ENCODE results near the gene KL. TPM values are rescaled to one million over a fixed set of nuclear protein-coding genes. Genes with fewer than 3 reads are reported as not detected.

Gene KL
- total RNA-seq, 1 experiment from 2014 or later, result not detected

GRCh38 chr13:33110713-33111413 is 94.6 kb downstream of the KL start (continued):
- TF ChIP-seq NFE2L1 (CRISPR knock-in tag; IDR thresholded peaks at IDR 0.05), result no peak
- TF ChIP-seq NR3C1 (CRISPR knock-in tag; conservative IDR thresholded peaks at IDR 0.05; ENCODE audit: low read depth), result no peak

GRCh38 chr13:33111414-33112110 is 95.3 kb downstream of the KL start:
- no peak overlapping the region for H3K27ac Mint-ChIP-seq
- ChIA-PET CTCF (interaction anchor here (0.7 to 1.6 kb wide), 3 partner anchors 12 to 54 kb away, joined by 3 to 4 read pairs (median 3); no protein-coding TSS in a partner anchor), POLR2A (no interaction called here)
- no peak overlapping the region for H3K4me3 Mint-ChIP-seq
- no peaks in the 10 kb centered on the region for H3K36me3 Mint-ChIP-seq
- DNase-seq (ENCODE audit: low spot score) (no peak), ATAC-seq (no peak)
- H3K9me3 Mint-ChIP-seq, result no peaks in the 10 kb centered on the region
- H3K27me3 Mint-ChIP-seq (ENCODE audit: low read depth), result no peaks in the 10 kb centered on the region
- TF ChIP-seq NFE2L1 (CRISPR knock-in tag; IDR thresholded peaks at IDR 0.05), result no peak
- H3K4me1 Mint-ChIP-seq, result no peaks in the 10 kb centered on the region

GRCh38 chr13:33112766-33113165 is 96.5 kb downstream of the KL start:
- Mint-ChIP-seq H3K4me1 (no peaks in the 10 kb centered on the region), H3K27ac (no peak overlapping the region), H3K4me3 (no peak overlapping the region), H3K27me3 (ENCODE audit: low read depth) (no peaks in the 10 kb centered on the region), H3K9me3 (no peaks in the 10 kb centered on the region), H3K36me3 (no peaks in the 10 kb centered on the region)
- TF ChIP-seq AFF4 (CRISPR knock-in tag; IDR thresholded peaks at IDR 0.05; ENCODE audit: borderline replicate concordance) (no peak), SMAD3 (CRISPR knock-in tag; IDR thresholded peaks at IDR 0.05; ENCODE audit: borderline replicate concordance) (no peak), ZNF263 (CRISPR knock-in tag; IDR thresholded peaks at IDR 0.05; ENCODE audit: low read depth) (no peak), ZNF317 (CRISPR knock-in tag; IDR thresholded peaks at IDR 0.05; ENCODE audit: borderline replicate concordance, low read depth) (no peak), NFATC4 (CRISPR knock-in tag; IDR thresholded peaks at IDR 0.05) (no peak), E2F4 (CRISPR knock-in tag; IDR thresholded peaks at IDR 0.05; ENCODE audit: borderline replicate concordance, low read depth) (no peak), CTCF (IDR thresholded peaks at IDR 0.05) (no peak), ZNF425 (CRISPR knock-in tag; conservative IDR thresholded peaks at IDR 0.05) (no peak)
- ATAC-seq (no peak), DNase-seq (ENCODE audit: low spot score) (no peak)
- CTCF ChIA-PET, result no interaction called here
- POLR2A ChIA-PET, result no interaction called here
